GM12878 (cell line): ENCODE results near the gene STARD13. TPM values are rescaled to one million over a fixed set of nuclear protein-coding genes. Genes with fewer than 3 reads are reported as not detected.

ENCODE experiments used
- ATAC-seq: fragments of 200-7000 bp; cut with Tn5 transposase; 3 replicates; pipeline ENCODE4 v1.9.1; 2020; ENCODE audit warnings: mild to moderate bottlenecking, moderate library complexity
- BruUV-seq: library from RNA; stranded (reverse); fragments of 400-500 nt; replicated peaks from 2 replicates; lab custom pipeline; 2021; lab: Mats Ljungman, UMichigan
- CTCF ChIA-PET: fragments of 300-600 bp; sonication (Branson Sonifier 250); formaldehyde crosslinking; extraction: SDS; loops from one replicate; lab custom pipeline; 2021; ENCODE audit warnings: inconsistent platforms; lab: Yijun Ruan, JAX
- POLR2A ChIA-PET: fragments of 350-600 bp; formaldehyde crosslinking; extraction: SDS; loops from one replicate; lab custom pipeline; 2021; ENCODE audit warnings: inconsistent platforms; lab: Charles Lee
- RAD21 ChIA-PET: fragments of 300-600 bp; sonication (Branson Sonifier 250); formaldehyde crosslinking; loops from one replicate; lab custom pipeline; 2023; ENCODE audit warnings: antibody characterized with exemption; ENCODE audit not compliant: unreplicated experiment; lab: Charles Lee
- SMC1A ChIA-PET: fragments of 300-600 bp; sonication (Branson Sonifier 250); formaldehyde crosslinking; loops from one replicate; lab custom pipeline; 2023; ENCODE audit not compliant: unreplicated experiment, uncharacterized antibody; lab: Charles Lee
- DNase-seq: peaks from one replicate; pipeline ENCODE4 v3.0.0-alpha.2; 2011; ENCODE audit warnings: low read depth, low spot score
- FAIRE-seq: peaks from 3 replicates; lab custom pipeline; 2011; peaks lifted over from hg19 to GRCh38; lab: Jason Lieb, UNC
- H2AFZ ChIP-seq: 2 replicates; pipeline ENCODE4 v1.6.0; 2011; ENCODE audit warnings: low read depth, low read length, control low read depth; ENCODE audit not compliant: control insufficient read depth
- H3K27ac ChIP-seq: 2 replicates; pipeline ENCODE4 v1.5.1; 2011; ENCODE audit warnings: control low read depth; ENCODE audit not compliant: control insufficient read depth, insufficient read depth
- H3K27me3 ChIP-seq, 2 experiments: replicated peaks in 1 of 2; 2 replicates each; pipeline versions ENCODE4 v1.6.0 to v1.6.1; 2011; ENCODE audit warnings: low read length in 1 of 2; ENCODE audit not compliant: control insufficient read depth in 2 of 2, insufficient read depth in 2 of 2
- H3K36me3 ChIP-seq, 2 experiments: 2 replicates each; pipeline ENCODE4 v1.5.1; 2011; ENCODE audit warnings: low read length in 1 of 2; ENCODE audit not compliant: control insufficient read depth in 2 of 2, insufficient read depth in 2 of 2
- H3K4me1 ChIP-seq: 2 replicates; pipeline ENCODE4 v1.6.1; 2011; ENCODE audit warnings: mild to moderate bottlenecking, low read length, moderate library complexity, mixed read lengths; ENCODE audit not compliant: control insufficient read depth, insufficient read depth
- H3K4me2 ChIP-seq: 2 replicates; pipeline ENCODE4 v1.6.0; 2011; ENCODE audit warnings: control low read depth; ENCODE audit not compliant: control insufficient read depth, insufficient read depth
- H3K4me3 ChIP-seq: fragments of 200-600 bp; sonication (generic); 2 replicates; pipeline ENCODE4 v1.5.1; 2016
- H3K79me2 ChIP-seq: 2 replicates; pipeline ENCODE4 v1.6.0; 2011; ENCODE audit warnings: low read length; ENCODE audit not compliant: control insufficient read depth, insufficient read depth
- H3K9ac ChIP-seq: 2 replicates; pipeline ENCODE4 v1.8.0; 2011; ENCODE audit warnings: low read length, control low read depth, mixed read lengths; ENCODE audit not compliant: control insufficient read depth, insufficient read depth
- H3K9me3 ChIP-seq: replicated peaks from 3 replicates; pipeline ENCODE4 v1.5.1; 2011; ENCODE audit warnings: mild to moderate bottlenecking, low read length; ENCODE audit not compliant: control insufficient read depth, insufficient read depth
- H4K20me1 ChIP-seq: 2 replicates; pipeline ENCODE4 v1.6.0; 2011; ENCODE audit not compliant: control insufficient read depth, insufficient read depth
- BACH1 ChIP-seq: fragments of 450-650 bp; IDR thresholded peaks from 2 replicates; pipeline ENCODE4 v1.6.1; 2017; ENCODE audit warnings: mild to moderate bottlenecking, borderline replicate concordance
- DPF2 ChIP-seq: fragments of 450-650 bp; IDR thresholded peaks from 2 replicates; pipeline ENCODE4 v1.6.1; 2017; ENCODE audit warnings: mild to moderate bottlenecking
- GATAD2B ChIP-seq: fragments of 450-650 bp; conservative IDR thresholded peaks from 2 replicates; pipeline ENCODE4 v1.6.1; 2017; ENCODE audit warnings: low read depth, mild to moderate bottlenecking, moderate library complexity
- HDGF ChIP-seq: fragments of 450-650 bp; IDR thresholded peaks from 2 replicates; pipeline ENCODE4 v1.6.1; 2016; ENCODE audit warnings: antibody characterized with exemption
- MEF2B ChIP-seq: fragments of 450-650 bp; IDR thresholded peaks from 2 replicates; pipeline ENCODE4 v1.6.1; 2018; ENCODE audit warnings: mild to moderate bottlenecking, moderate library complexity; ENCODE audit not compliant: partially characterized antibody, poor library complexity, severe bottlenecking
- MYC ChIP-seq: IDR thresholded peaks from 2 replicates; pipeline ENCODE4 v1.6.1; 2011; ENCODE audit warnings: mild to moderate bottlenecking, low read length, moderate library complexity, inconsistent platforms; ENCODE audit not compliant: insufficient read depth, insufficient replicate concordance, insufficient read length, severe bottlenecking
- NFIC ChIP-seq: IDR thresholded peaks from 2 replicates; pipeline ENCODE4 v1.6.1; 2012; ENCODE audit warnings: low read depth, mild to moderate bottlenecking, inconsistent platforms, low read length, moderate library complexity
- NR2F1 ChIP-seq: fragments of 450-650 bp; conservative IDR thresholded peaks from 2 replicates; pipeline ENCODE4 v1.6.1; 2017; ENCODE audit warnings: mild to moderate bottlenecking
- RUNX3 ChIP-seq: IDR thresholded peaks from 2 replicates; pipeline ENCODE4 v1.6.1; 2012; ENCODE audit warnings: low read length, inconsistent platforms
- TBL1XR1 ChIP-seq: IDR thresholded peaks from 2 replicates; pipeline ENCODE4 v1.6.1; 2012; ENCODE audit warnings: low read depth, low read length, improper control_type of control experiment
- WGBS: methylation state at CpG from one replicate; pipeline ENCODE4 v1.1.6; 2016; ENCODE audit warnings: low lambda C conversion rate; ENCODE audit not compliant: insufficient replicate concordance, insufficient coverage; ENCODE audit errors: missing lambda C conversion rate; 5-methylcytosine and 5-hydroxymethylcytosine counted together
- in situ Hi-C: fragments of 300-500 bp; cut with MboI; formaldehyde crosslinking; loops from 9 replicates; pipeline ENCODE4 v1.14.3; 2018; ENCODE audit warnings: mixed read lengths
- intact Hi-C: fragments of 100-400 bp; cut with micrococcal nuclease; formaldehyde crosslinking; loops from one replicate; pipeline ENCODE4 v1.14.2; 2022; ENCODE audit not compliant: unreplicated experiment
- polyA plus RNA-seq, 11 experiments: library from polyadenylated mRNA; depleted of rRNA in 4 of 11; unstranded in 6 of 11; stranded (reverse) in 5 of 11; fragments of >200 nt; fragmentation: Nextera tagmentation in 4 of 11; fragmentation: Illumina TruSeq in 1 of 11; extraction: Ambion mirVana in 4 of 11; extraction: Trizol in 1 of 11; gene quantifications; 1 replicate in 1 of 11; 2 replicates in 10 of 11; pipeline versions ENCODE4 v1.2.1 to v1.2.3, GENCODE V29; 2011 to 2016; ENCODE audit warnings: inconsistent platforms in 2 of 11, missing spikeins in 2 of 11, low read depth in 1 of 11
- total RNA-seq, 4 experiments: library from RNA; depleted of rRNA in 3 of 4; stranded (reverse); fragments of >200 nt in 3 of 4; fragmentation: Illumina TruSeq in 1 of 4; extraction: Trizol in 1 of 4; gene quantifications; 2 replicates each; pipeline versions ENCODE4 v1.2.1 to v1.2.3, GENCODE V29; 2013 to 2021
- TF ChIP-seq, protein P1 (sequence below): fragments of 450-650 bp; IDR thresholded peaks from 2 replicates; pipeline ENCODE4 v1.6.1; 2017; ENCODE audit warnings: mild to moderate bottlenecking
- TF ChIP-seq, protein P2 (sequence below): fragments of 450-650 bp; IDR thresholded peaks from 2 replicates; pipeline ENCODE4 v1.6.1; 2017; ENCODE audit warnings: mild to moderate bottlenecking, moderate library complexity

Gene STARD13
- total and polyA plus RNA-seq, 10 of the 15 experiments (the other 5 are each of a cell fraction or from before 2014, with no cell fraction given), result 4.0 to 41.6 (median 10.1) TPM

DNA sequence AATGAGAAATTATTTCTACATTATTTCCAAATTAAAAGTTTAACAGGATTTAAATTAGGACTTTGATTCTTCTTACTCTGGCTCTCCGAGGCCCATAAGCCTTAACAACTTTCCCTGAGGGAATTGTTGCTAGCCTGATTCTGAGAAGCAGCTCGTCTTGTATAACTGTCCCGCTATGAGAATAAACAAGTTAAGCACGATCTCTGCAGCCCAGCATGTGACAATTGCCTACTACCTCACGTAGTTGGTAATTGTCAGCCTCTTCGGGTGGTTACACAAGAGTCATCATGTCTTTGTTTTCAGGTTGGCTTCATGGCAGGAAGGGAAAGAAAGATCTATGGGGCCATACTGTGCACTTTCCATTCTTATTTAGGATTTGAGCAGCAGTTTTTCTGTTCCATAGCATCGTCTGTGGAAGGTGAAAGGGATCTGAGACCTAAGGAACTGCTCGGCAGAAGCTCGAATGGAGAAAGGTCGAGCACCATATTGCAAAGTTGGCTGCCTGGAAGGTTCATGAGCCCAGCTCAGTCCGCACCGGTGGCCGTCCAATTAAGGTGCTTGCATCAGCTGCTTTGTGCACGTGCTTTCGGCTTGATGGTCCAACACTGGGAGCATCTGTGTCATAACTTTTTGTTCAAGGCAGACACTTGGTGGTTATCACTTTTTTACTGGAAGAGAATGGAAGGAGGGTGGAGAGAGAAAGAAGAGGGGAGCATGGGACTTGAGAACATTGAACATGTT lies 1.8 kb upstream of the STARD13 start:
- TF ChIP-seq BACH1 (no peak), TBL1XR1 (no peak), MYC (no peak), RUNX3 (no peak), MEF2B (no peak), HDGF (no peak), GATAD2B (no peak), NFIC (no peak), DPF2 (no peak), NR2F1 (no peak)
- TF ChIP-seq, protein P1, sequence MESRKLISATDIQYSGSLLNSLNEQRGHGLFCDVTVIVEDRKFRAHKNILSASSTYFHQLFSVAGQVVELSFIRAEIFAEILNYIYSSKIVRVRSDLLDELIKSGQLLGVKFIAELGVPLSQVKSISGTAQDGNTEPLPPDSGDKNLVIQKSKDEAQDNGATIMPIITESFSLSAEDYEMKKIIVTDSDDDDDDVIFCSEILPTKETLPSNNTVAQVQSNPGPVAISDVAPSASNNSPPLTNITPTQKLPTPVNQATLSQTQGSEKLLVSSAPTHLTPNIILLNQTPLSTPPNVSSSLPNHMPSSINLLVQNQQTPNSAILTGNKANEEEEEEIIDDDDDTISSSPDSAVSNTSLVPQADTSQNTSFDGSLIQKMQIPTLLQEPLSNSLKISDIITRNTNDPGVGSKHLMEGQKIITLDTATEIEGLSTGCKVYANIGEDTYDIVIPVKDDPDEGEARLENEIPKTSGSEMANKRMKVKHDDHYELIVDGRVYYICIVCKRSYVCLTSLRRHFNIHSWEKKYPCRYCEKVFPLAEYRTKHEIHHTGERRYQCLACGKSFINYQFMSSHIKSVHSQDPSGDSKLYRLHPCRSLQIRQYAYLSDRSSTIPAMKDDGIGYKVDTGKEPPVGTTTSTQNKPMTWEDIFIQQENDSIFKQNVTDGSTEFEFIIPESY, result no peak
- TF ChIP-seq, protein P2, sequence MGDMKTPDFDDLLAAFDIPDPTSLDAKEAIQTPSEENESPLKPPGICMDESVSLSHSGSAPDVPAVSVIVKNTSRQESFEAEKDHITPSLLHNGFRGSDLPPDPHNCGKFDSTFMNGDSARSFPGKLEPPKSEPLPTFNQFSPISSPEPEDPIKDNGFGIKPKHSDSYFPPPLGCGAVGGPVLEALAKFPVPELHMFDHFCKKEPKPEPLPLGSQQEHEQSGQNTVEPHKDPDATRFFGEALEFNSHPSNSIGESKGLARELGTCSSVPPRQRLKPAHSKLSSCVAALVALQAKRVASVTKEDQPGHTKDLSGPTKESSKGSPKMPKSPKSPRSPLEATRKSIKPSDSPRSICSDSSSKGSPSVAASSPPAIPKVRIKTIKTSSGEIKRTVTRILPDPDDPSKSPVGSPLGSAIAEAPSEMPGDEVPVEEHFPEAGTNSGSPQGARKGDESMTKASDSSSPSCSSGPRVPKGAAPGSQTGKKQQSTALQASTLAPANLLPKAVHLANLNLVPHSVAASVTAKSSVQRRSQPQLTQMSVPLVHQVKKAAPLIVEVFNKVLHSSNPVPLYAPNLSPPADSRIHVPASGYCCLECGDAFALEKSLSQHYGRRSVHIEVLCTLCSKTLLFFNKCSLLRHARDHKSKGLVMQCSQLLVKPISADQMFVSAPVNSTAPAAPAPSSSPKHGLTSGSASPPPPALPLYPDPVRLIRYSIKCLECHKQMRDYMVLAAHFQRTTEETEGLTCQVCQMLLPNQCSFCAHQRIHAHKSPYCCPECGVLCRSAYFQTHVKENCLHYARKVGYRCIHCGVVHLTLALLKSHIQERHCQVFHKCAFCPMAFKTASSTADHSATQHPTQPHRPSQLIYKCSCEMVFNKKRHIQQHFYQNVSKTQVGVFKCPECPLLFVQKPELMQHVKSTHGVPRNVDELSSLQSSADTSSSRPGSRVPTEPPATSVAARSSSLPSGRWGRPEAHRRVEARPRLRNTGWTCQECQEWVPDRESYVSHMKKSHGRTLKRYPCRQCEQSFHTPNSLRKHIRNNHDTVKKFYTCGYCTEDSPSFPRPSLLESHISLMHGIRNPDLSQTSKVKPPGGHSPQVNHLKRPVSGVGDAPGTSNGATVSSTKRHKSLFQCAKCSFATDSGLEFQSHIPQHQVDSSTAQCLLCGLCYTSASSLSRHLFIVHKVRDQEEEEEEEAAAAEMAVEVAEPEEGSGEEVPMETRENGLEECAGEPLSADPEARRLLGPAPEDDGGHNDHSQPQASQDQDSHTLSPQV, result no peak
- TF ChIP-seq, all 136 proteins: peak for 0
- WGBS, result 74% methylated on average over 15 of the region's 15 CpGs

More for the DNA sequence above, 1.8 kb upstream of the STARD13 start:
- RAD21 ChIA-PET, result no interaction called here
- FAIRE-seq, result no peak
- SMC1A ChIA-PET, result no interaction called here
- no TSS peak for BruUV-seq
- no peak overlapping the region for H3K4me3 ChIP-seq
- no peaks in the 10 kb centered on the region for H3K79me2 ChIP-seq
- H3K4me2 ChIP-seq, result no peak overlapping the region
- no peaks in the 10 kb centered on the region; a peak in 1 of 4 replicates for H3K27me3 ChIP-seq
- intact Hi-C loops, result no loop called here
- no peak for ATAC-seq
- H2AFZ ChIP-seq, result no peak overlapping the region
- no peaks in the 10 kb centered on the region for H3K9me3 ChIP-seq
- no peak overlapping the region for H3K27ac ChIP-seq
- DNase-seq, result no peak
- POLR2A ChIA-PET, result no interaction called here
- H4K20me1 ChIP-seq, result no peaks in the 10 kb centered on the region
- CTCF ChIA-PET, result no interaction called here
- no peaks in the 10 kb centered on the region for H3K4me1 ChIP-seq
- H3K9ac ChIP-seq, result no peak overlapping the region
- no peaks in the 10 kb centered on the region for H3K36me3 ChIP-seq
- in situ Hi-C loops, result no loop called here
